ENCODE measurements around the gene ADCY10.

DNA sequence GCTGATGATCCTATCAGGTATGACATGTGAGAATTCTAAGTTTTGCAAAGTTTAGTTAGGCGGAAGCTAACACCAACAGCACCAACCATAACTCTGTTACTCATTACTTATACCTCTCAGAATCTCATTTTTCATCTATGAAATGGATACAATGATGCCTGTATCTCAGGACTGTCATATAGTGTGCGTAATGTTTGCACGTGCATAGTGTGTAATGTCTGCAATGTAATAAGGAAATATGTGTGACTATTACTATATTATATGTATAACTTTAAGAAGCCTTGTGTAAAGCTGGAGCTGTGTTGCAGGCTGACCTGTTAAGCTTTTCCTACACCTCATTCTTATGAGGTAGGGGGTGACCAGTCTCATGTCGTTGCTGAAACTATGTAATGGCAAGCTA, 13.0 kb downstream of the ADCY10 start:
- TF ChIP-seq, protein P1, sequence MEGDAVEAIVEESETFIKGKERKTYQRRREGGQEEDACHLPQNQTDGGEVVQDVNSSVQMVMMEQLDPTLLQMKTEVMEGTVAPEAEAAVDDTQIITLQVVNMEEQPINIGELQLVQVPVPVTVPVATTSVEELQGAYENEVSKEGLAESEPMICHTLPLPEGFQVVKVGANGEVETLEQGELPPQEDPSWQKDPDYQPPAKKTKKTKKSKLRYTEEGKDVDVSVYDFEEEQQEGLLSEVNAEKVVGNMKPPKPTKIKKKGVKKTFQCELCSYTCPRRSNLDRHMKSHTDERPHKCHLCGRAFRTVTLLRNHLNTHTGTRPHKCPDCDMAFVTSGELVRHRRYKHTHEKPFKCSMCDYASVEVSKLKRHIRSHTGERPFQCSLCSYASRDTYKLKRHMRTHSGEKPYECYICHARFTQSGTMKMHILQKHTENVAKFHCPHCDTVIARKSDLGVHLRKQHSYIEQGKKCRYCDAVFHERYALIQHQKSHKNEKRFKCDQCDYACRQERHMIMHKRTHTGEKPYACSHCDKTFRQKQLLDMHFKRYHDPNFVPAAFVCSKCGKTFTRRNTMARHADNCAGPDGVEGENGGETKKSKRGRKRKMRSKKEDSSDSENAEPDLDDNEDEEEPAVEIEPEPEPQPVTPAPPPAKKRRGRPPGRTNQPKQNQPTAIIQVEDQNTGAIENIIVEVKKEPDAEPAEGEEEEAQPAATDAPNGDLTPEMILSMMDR (IDR thresholded peaks at IDR 0.05): no peak
- TF ChIP-seq POLR2A (IDR thresholded peaks at IDR 0.05): no peak

All from esophagus squamous epithelium (tissue), 4 donors.